ENCODE measurements around the gene ROR2. TPM values are rescaled to one million over a fixed set of nuclear protein-coding genes. Genes with fewer than 3 reads are reported as not detected.

Gene ROR2
- total RNA-seq, 1 experiment from 2014 or later: 2.7 TPM

GRCh38 chr9:91967259-91967658 is 17.2 kb upstream of the ROR2 start:
- H3K4me1 ChIP-seq (ENCODE audit: insufficient read depth, low read length): no peaks in the 10 kb centered on the region
- H3K79me1 ChIP-seq (ENCODE audit: insufficient read depth, low read depth, low read length, poor library complexity, severe bottlenecking): no peaks in the 10 kb centered on the region
- H2AFZ ChIP-seq (ENCODE audit: low read length): no peak overlapping the region
- no peak for DNase-seq
- H3K79me2 ChIP-seq (ENCODE audit: insufficient read depth, low read length): no peaks in the 10 kb centered on the region
- no peak overlapping the region for H2AK5ac ChIP-seq (ENCODE audit: insufficient read length, low read length)
- Mint-ChIP-seq H3K9me3 (peaks cover 0 to 2% of the 10 kb centered on the region in 2 experiments; a peak in 1 of 5 replicates), H3K4me1 (no peaks in the 10 kb centered on the region), H3K27me3 (ENCODE audit: low read depth) (peaks cover 6% of the 10 kb centered on the region), H3K4me3 (no peak overlapping the region), H3K27ac (no peak overlapping the region), H3K36me3 (ENCODE audit: insufficient read depth in 1 of 3, low read depth in 3 of 3) (peaks cover 0 to 4% (median 0%) of the 10 kb centered on the region in 3 experiments; a peak in 1 of 7 replicates)
- WGBS (ENCODE audit: extremely low coverage, insufficient read length, low lambda C conversion rate): no CpG with 5 or more reads among the region's 3 CpGs
- H2BK120ac ChIP-seq (ENCODE audit: low read depth, low read length, poor library complexity, severe bottlenecking): no peak overlapping the region
- no peak overlapping the region for H4K5ac ChIP-seq (ENCODE audit: insufficient read length, low read depth, low read length)
- no peaks in the 10 kb centered on the region for H3K23me2 ChIP-seq (ENCODE audit: insufficient read length, low read depth, low read length, poor library complexity, severe bottlenecking)
- no peak overlapping the region for H4K91ac ChIP-seq (ENCODE audit: insufficient read length, low read depth, low read length)
- no peak overlapping the region for H3K23ac ChIP-seq (ENCODE audit: insufficient read length, low read depth, low read length)
- H3K18ac ChIP-seq (ENCODE audit: insufficient read length, low read depth, low read length): no peak overlapping the region
- TF ChIP-seq CTCF (conservative IDR thresholded peaks at IDR 0.05): no peak
- H4K8ac ChIP-seq (replicated peaks; ENCODE audit: insufficient read length, low read depth, low read length): no peak overlapping the region
- no peaks in the 10 kb centered on the region for H3K27me3 ChIP-seq (ENCODE audit: insufficient read depth, low read length)
- no peak overlapping the region for H3K4ac ChIP-seq (ENCODE audit: low read depth, low read length)
- no peak overlapping the region for H3K4me2 ChIP-seq (ENCODE audit: insufficient read depth, insufficient read length, low read length)
- no peak overlapping the region for H3K56ac ChIP-seq (ENCODE audit: insufficient read length, low read depth, low read length)
- no peak overlapping the region for H3K27ac ChIP-seq (ENCODE audit: insufficient read length, low read depth, low read length)
- no peak overlapping the region for H2BK5ac ChIP-seq (ENCODE audit: insufficient read length, low read length)
- no peak overlapping the region for H3K9ac ChIP-seq (ENCODE audit: extremely low read depth, insufficient read length, low read length)
- H2BK20ac ChIP-seq (ENCODE audit: low read depth, low read length, poor library complexity, severe bottlenecking): no peak overlapping the region
- no peak overlapping the region for H3K14ac ChIP-seq (ENCODE audit: insufficient read depth, low read length)
- H3K9me3 ChIP-seq (ENCODE audit: control insufficient read depth, low read depth, low read length): no peaks in the 10 kb centered on the region
- no peak overlapping the region for H3T11ph ChIP-seq (ENCODE audit: low read length)
- H2BK12ac ChIP-seq (ENCODE audit: insufficient read length, low read depth, low read length): no peak overlapping the region
- H4K20me1 ChIP-seq (ENCODE audit: control insufficient read depth, insufficient read depth, insufficient read length): no peaks in the 10 kb centered on the region
- no peak overlapping the region for H2BK15ac ChIP-seq (ENCODE audit: low read depth, low read length)
